Spleen (tissue), 13 donors: ENCODE data around the gene FAM184A. TPM values are rescaled to one million over a fixed set of nuclear protein-coding genes. Genes with fewer than 3 reads are reported as not detected.

ENCODE experiments used
- DNase-seq: peaks from one replicate; pipeline ENCODE4 v3.0.0-alpha.2; 2020
- H3K27ac ChIP-seq, 8 donors: fragments of 200-600 bp; sonication (generic) in 7 of 8; 1 replicate in 4 of 8; 2 replicates in 4 of 8; pipeline versions ENCODE4 v1.5.0 to v1.8.0; 2016 to 2021; ENCODE audit warnings: inconsistent platforms in 4 of 8, mild to moderate bottlenecking in 4 of 8, moderate library complexity in 1 of 8
- H3K27me3 ChIP-seq, 7 donors: fragments of 200-600 bp; sonication (generic) in 6 of 7; replicated peaks in 1 of 7; 1 replicate in 4 of 7; 2 replicates in 3 of 7; pipeline versions ENCODE4 v1.5.0 to v1.8.0; 2016 to 2021; ENCODE audit warnings: inconsistent platforms in 3 of 7, mild to moderate bottlenecking in 1 of 7
- H3K36me3 ChIP-seq, 6 donors: fragments of 200-600 bp; sonication (generic) in 5 of 6; 1 replicate in 4 of 6; 2 replicates in 2 of 6; pipeline versions ENCODE4 v1.5.0 to v1.8.0; 2016 to 2021; ENCODE audit warnings: inconsistent platforms in 2 of 6
- H3K4me1 ChIP-seq, 6 donors: fragments of 200-600 bp; sonication (generic) in 5 of 6; 1 replicate in 3 of 6; 2 replicates in 3 of 6; pipeline versions ENCODE4 v1.5.0 to v1.8.0; 2016 to 2021; ENCODE audit warnings: inconsistent platforms in 3 of 6
- H3K4me3 ChIP-seq, 8 donors: fragments of 200-600 bp; sonication (generic) in 7 of 8; 1 replicate in 4 of 8; 2 replicates in 4 of 8; pipeline versions ENCODE4 v1.5.0 to v1.8.0; 2016 to 2021; ENCODE audit warnings: inconsistent platforms in 4 of 8, mild to moderate bottlenecking in 4 of 8, moderate library complexity in 2 of 8
- H3K9me3 ChIP-seq, 8 donors: fragments of 200-600 bp; sonication (generic) in 7 of 8; 1 replicate in 4 of 8; 2 replicates in 4 of 8; pipeline versions ENCODE4 v1.5.0 to v1.8.0; 2016 to 2021; ENCODE audit warnings: inconsistent platforms in 4 of 8
- CTCF ChIP-seq, 11 experiments: fragments of 200-600 bp in 7 of 11; fragments of 450-650 bp in 4 of 11; sonication (generic) in 4 of 11; IDR thresholded peaks in 8 of 11; conservative IDR thresholded peaks in 3 of 11; 1 replicate in 7 of 11; 2 replicates in 4 of 11; pipeline versions ENCODE4 v1.4.0 to v1.8.0; 2016 to 2021; ENCODE audit warnings: antibody characterized with exemption in 11 of 11, inconsistent platforms in 4 of 11, mild to moderate bottlenecking in 1 of 11
- POLR2A ChIP-seq, 3 donors: fragments of 450-650 bp; IDR thresholded peaks; one replicate each; pipeline ENCODE4 v1.5.1; 2017; ENCODE audit warnings: antibody characterized with exemption in 3 of 3, mild to moderate bottlenecking in 1 of 3
- POLR2AphosphoS5 ChIP-seq, 3 donors: sonication (generic); formaldehyde crosslinking; IDR thresholded peaks; one replicate each; pipeline ENCODE4 v1.5.1; 2017; ENCODE audit warnings: antibody characterized with exemption in 3 of 3
- WGBS, 5 donors: extraction: QIAGEN DNeasy Blood & Tissue Kit in 3 of 5; methylation state at CpG; one replicate each; pipeline versions ENCODE4 v1.1.5 to v1.1.7; 2013 to 2018; 5-methylcytosine and 5-hydroxymethylcytosine counted together
- intact Hi-C: fragments of 100-400 bp; cut with DNase I; formaldehyde crosslinking; loops from one replicate; pipeline ENCODE4 v1.15.0; 2023; ENCODE audit warnings: low total_unique reads
- long read RNA-seq, 2 donors: transcript quantifications; one replicate each; lab custom pipeline, GENCODE V29; 2026
- polyA plus RNA-seq, 3 donors: library from polyadenylated mRNA; stranded (reverse); fragments of 200-250 nt; gene quantifications; one replicate each; pipeline ENCODE4 v1.2.1, GENCODE V29; 2013
- total RNA-seq, 7 donors: library from RNA; depleted of rRNA in 3 of 7; stranded (reverse); fragments of >200 nt in 3 of 7; fragmentation: NEBNext Ultra II Directional in 4 of 7; extraction: Animal tissue kit (Norgen Biotek cat#: 25700) in 4 of 7; gene quantifications; one replicate each; pipeline versions ENCODE4 v1.1.0 to v1.2.1, GENCODE V29; 2016 to 2021
- donor health status: healthy with polysubstance abuse.
- donor health status: DM: no; HTN: no; CAD: no; lungs with moderate emphysema.
- donor health status: DM: no; HTN: no; CAD: no.
- donor health status: Bipolar disorder and iron deficiency.
- donor health status: healthy.
- donor health status: DM: no; HTN: no; CAD: no.
- donor health status: DM: yes; HTN: yes; CAD: no.

Gene FAM184A, protein sequence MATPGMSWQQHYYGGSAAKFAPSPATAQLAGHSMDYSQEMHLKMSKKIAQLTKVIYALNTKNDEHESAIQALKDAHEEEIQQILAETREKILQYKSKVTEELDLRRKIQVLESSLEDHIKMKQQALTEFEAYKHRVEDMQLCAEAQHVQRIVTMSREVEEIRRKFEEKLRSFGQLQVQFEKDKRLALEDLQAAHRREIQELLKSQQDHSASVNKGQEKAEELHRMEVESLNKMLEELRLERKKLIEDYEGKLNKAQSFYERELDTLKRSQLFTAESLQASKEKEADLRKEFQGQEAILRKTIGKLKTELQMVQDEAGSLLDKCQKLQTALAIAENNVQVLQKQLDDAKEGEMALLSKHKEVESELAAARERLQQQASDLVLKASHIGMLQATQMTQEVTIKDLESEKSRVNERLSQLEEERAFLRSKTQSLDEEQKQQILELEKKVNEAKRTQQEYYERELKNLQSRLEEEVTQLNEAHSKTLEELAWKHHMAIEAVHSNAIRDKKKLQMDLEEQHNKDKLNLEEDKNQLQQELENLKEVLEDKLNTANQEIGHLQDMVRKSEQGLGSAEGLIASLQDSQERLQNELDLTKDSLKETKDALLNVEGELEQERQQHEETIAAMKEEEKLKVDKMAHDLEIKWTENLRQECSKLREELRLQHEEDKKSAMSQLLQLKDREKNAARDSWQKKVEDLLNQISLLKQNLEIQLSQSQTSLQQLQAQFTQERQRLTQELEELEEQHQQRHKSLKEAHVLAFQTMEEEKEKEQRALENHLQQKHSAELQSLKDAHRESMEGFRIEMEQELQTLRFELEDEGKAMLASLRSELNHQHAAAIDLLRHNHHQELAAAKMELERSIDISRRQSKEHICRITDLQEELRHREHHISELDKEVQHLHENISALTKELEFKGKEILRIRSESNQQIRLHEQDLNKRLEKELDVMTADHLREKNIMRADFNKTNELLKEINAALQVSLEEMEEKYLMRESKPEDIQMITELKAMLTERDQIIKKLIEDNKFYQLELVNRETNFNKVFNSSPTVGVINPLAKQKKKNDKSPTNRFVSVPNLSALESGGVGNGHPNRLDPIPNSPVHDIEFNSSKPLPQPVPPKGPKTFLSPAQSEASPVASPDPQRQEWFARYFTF
- 1 to 10 TPM in 5 of 7 donors, under 1 TPM in 2; 0.66 to 1.9 (median 1.0) TPM for total RNA-seq
- 1 to 10 TPM; 1.0 to 2.0 (median 1.3) TPM for polyA plus RNA-seq
- long read RNA-seq, donor 1 = 0 reads
- long read RNA-seq, donor 2 = 0 reads

DNA sequence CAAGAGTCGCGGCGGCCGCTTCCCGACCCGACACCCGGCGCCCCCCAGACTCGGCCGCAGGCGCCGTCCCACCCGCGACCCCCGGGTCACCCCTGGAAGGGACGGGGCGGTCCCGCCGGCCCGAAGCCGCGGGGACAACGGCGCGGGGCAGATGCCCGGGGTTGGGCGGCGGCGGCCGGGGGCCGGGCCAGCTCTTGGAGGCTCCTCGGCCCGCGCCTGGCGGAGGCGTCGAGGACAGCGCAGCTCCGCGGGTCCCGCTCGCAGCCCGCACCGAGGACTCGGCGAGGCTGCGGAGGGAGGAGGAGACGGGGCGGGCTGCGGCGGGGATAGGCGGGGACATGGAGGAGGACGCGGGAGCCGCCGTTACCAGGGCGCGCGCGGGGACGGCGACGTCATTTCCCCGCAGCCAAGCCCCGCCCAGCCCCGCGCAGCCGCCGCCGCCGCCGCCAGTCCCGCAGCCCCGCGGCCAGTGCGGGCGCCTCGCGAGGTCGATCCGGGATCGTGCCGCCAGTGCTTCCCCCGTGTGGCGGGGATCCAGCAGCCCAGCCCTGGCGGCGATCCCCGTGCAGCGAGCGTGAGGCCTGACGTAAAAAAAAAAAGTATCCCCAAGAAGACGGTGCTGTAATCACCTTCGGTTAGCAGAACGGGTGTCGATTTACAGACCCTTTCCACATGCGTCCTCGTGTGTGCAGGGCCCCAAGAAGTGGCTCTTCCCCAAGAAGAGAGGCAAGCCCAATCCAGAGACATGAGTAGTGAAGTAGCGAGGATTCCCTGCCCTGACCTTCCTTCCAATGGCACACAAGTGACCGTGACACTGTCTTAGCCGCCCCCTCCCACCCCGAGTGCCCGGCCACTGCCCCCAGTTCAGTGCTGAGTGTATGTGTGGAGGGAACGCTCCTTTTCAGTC lies at the start of gene FAM184A:
Gene FAM184A, minus strand, starts transcription at position 289 of the 907 bp plus-strand sequence. CDS start 365 bp downstream, outside the sequence.
- WGBS, 5 donors = 0 to 1% (median 1%) methylated on average over 50 to 103 of the region's 103 CpGs
- Histone ChIP-seq H3K27ac (peak within 1 kb of the TSS in 4 of 8 donors; percentile 13 to 53 (median 30)), H3K9me3 (peaks cover 0 to 18% (median 15%) of the 10 kb centered on the region in 8 donors), H3K27me3 (peaks cover 0 to 31% (median 0%) of the 10 kb centered on the region in 7 donors), H3K4me3 (peak within 1 kb of the TSS; percentile 56 to 90 (median 76)), H3K4me1 (peaks cover 0 to 28% (median 17%) of the 10 kb centered on the region in 6 donors), H3K36me3 (no peaks in the 10 kb centered on the region)
- peak; percentile 87 for DNase-seq
- TF ChIP-seq POLR2A (IDR thresholded peaks at IDR 0.05) = no peak
- TF ChIP-seq CTCF (IDR thresholded peaks at IDR 0.05 in 8 of 11, conservative IDR thresholded peaks at IDR 0.05 in 3 of 11) = peak in 9 of 11 experiments; percentile 12 to 52 (median 40)
- peak; percentile 41 to 62 (median 55) for TF ChIP-seq POLR2AphosphoS5 (IDR thresholded peaks at IDR 0.05)
- intact Hi-C loops = no loop called here

GRCh38 chr6:119127627-119128026 lies 49.2 kb upstream of the FAM184A start:
- Histone ChIP-seq H3K27me3 (no peaks in the 10 kb centered on the region), H3K36me3 (no peaks in the 10 kb centered on the region), H3K9me3 (no peaks in the 10 kb centered on the region), H3K4me3 (no peak overlapping the region), H3K27ac (no peak overlapping the region), H3K4me1 (peaks cover 0 to 6% (median 0%) of the 10 kb centered on the region in 6 donors)
- WGBS, 5 donors = 85 to 100% (median 89%) methylated on average over 1 of the region's 1 CpG
- no peak for DNase-seq
- TF ChIP-seq CTCF (IDR thresholded peaks at IDR 0.05 in 8 of 11, conservative IDR thresholded peaks at IDR 0.05 in 3 of 11) (no peak), POLR2AphosphoS5 (IDR thresholded peaks at IDR 0.05) (no peak), POLR2A (IDR thresholded peaks at IDR 0.05) (no peak)
- intact Hi-C loops = no loop called here

- H3K36me3 ChIP-seq = no peaks in the 10 kb centered on the region
- no peaks in the 10 kb centered on the region for H3K9me3 ChIP-seq
- peaks cover 0 to 6% (median 0%) of the 10 kb centered on the region in 6 donors for H3K4me1 ChIP-seq
- H3K27me3 ChIP-seq = no peaks in the 10 kb centered on the region
- no peak overlapping the region for H3K4me3 ChIP-seq
- WGBS, 5 donors = 59 to 68% (median 62%) methylated on average over 4 of the region's 4 CpGs
- DNase-seq = no peak
- no peak overlapping the region for H3K27ac ChIP-seq
- TF ChIP-seq CTCF (IDR thresholded peaks at IDR 0.05 in 8 of 11, conservative IDR thresholded peaks at IDR 0.05 in 3 of 11) (no peak), POLR2AphosphoS5 (IDR thresholded peaks at IDR 0.05) (no peak), POLR2A (IDR thresholded peaks at IDR 0.05) (no peak)
- intact Hi-C loops = no loop called here
Measured at GRCh38 chr6:119126826-119127225, 48.4 kb upstream of the FAM184A start.
